ENCODE results near the gene TEX19.
"Not testable (repeated sequence)": the region's sequence is repeated elsewhere in the genome, so short reads cannot be mapped to it uniquely, and the experiment has no call there.

TEX19 gene

GRCh38 chr17:82359451-82360074 is 516 bp downstream of the TEX19 start:
- DNase-seq = not testable (repeated sequence)

- DNase-seq = no peak
Observed at GRCh38 chr17:82361885-82362633, 3.0 kb downstream of the TEX19 start.

- no peak for DNase-seq
Observed at GRCh38 chr17:82365606-82366295, 6.7 kb downstream of the TEX19 start.

GRCh38 chr17:82366749-82367148 is 7.7 kb downstream of the TEX19 start:
- DNase-seq = no peak

- no peak for DNase-seq
Observed at GRCh38 chr17:82367724-82368524, 8.9 kb downstream of the TEX19 start.

GRCh38 chr17:82369211-82369610 is 10.2 kb downstream of the TEX19 start:
- DNase-seq = no peak

GRCh38 chr17:82370471-82371332 is 11.7 kb downstream of the TEX19 start:
- no peak for DNase-seq

GRCh38 chr17:82371333-82372248 is 12.5 kb downstream of the TEX19 start, which contains the start of gene UTS2R:
Gene UTS2R, plus strand, starts transcription at chr17:82371765. Its CDS starts 2,560 bp downstream, at chr17:82374325.
- no peak for DNase-seq

- no peak for DNase-seq
Observed at GRCh38 chr17:82372249-82373071, 13.4 kb downstream of the TEX19 start.

GRCh38 chr17:82373072-82373452 is 14.0 kb downstream of the TEX19 start:
- DNase-seq = not testable (repeated sequence)

GRCh38 chr17:82373731-82374625 is 14.9 kb downstream of the TEX19 start:
- DNase-seq = no peak

- no peak for DNase-seq
Observed at GRCh38 chr17:82374626-82375331, 15.7 kb downstream of the TEX19 start.

- no peak for DNase-seq
Observed at GRCh38 chr17:82375359-82376041, 16.5 kb downstream of the TEX19 start.

- no peak for DNase-seq
Observed at GRCh38 chr17:82376042-82376730, 17.1 kb downstream of the TEX19 start.

- DNase-seq = not testable (repeated sequence)
Observed at GRCh38 chr17:82377294-82377693, 18.2 kb downstream of the TEX19 start.

- DNase-seq = no peak
Observed at GRCh38 chr17:82377924-82378740, 19.1 kb downstream of the TEX19 start.
